Liver (tissue), 3 donors: ENCODE data around the gene BRME1.

Experiments used
- GABPA ChIP-seq, 2 donors: IDR thresholded peaks in 1 of 2; conservative IDR thresholded peaks in 1 of 2; 2 replicates each; pipeline ENCODE4 v1.6.1; 2016; ENCODE audit warnings: antibody characterized with exemption in 2 of 2, mild to moderate bottlenecking in 1 of 2, moderate library complexity in 1 of 2
- MAX ChIP-seq: IDR thresholded peaks from 2 replicates; pipeline ENCODE4 v1.6.1; 2016; ENCODE audit warnings: antibody characterized with exemption
- RXRA ChIP-seq, 2 donors: IDR thresholded peaks; 2 replicates each; pipeline ENCODE4 v1.6.1; 2017 to 2018; ENCODE audit warnings: antibody characterized with exemption in 2 of 2, mild to moderate bottlenecking in 1 of 2
- SP1 ChIP-seq: IDR thresholded peaks from 2 replicates; pipeline ENCODE4 v1.6.1; 2018; ENCODE audit warnings: antibody characterized with exemption, mild to moderate bottlenecking
- TF ChIP-seq, protein P1 (sequence below): fragments of 150-350 bp; IDR thresholded peaks from 2 replicates; pipeline ENCODE4 v1.5.1; 2017; ENCODE audit warnings: improper control_type of control experiment, low read depth, low read length; ENCODE audit not compliant: missing input control
- TF ChIP-seq, protein P2 (sequence below): IDR thresholded peaks from 2 replicates; pipeline ENCODE4 v1.6.1; 2016; ENCODE audit warnings: antibody characterized with exemption, mild to moderate bottlenecking
- TF ChIP-seq, protein P3 (sequence below): IDR thresholded peaks from 2 replicates; pipeline ENCODE4 v1.6.1; 2016; ENCODE audit warnings: antibody characterized with exemption
- donor health status: healthy.
- donor health status: healthy.

DNA sequence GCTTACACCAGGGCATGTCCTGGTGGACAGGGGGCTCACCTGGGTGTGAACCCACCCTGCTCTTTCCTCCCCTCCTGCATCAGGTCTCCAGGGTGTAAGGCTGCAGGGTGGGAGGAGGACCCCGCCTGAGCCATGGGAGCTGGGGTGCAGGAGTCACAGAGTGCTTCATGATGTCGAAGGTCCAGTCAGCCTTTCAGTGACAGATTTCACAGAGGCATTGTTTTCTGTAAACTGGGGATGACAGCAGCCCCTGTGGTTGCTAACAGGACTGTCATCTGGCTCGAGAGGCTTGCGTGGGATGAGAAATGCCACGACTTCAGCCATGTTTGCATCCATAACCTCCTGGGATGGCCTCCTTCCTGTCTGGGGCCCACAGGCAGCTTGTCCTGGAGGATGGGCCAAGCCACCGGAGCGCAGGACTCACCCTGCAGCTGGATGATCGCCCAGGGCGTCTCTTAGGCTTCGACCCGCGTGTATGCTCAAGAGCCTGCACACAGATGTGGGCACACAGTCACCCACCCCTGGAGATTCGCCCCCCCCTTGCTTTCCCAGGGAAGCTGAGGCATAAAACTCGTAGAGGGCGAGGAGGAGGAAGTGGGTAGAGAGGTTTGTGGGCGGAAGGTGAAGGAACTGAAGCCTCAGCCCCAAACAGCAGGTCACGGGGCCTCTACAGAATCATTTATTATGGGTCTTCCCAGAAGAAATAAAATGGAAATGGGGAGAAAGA lies 24.1 kb downstream of the BRME1 start:
- TF ChIP-seq, protein P1, sequence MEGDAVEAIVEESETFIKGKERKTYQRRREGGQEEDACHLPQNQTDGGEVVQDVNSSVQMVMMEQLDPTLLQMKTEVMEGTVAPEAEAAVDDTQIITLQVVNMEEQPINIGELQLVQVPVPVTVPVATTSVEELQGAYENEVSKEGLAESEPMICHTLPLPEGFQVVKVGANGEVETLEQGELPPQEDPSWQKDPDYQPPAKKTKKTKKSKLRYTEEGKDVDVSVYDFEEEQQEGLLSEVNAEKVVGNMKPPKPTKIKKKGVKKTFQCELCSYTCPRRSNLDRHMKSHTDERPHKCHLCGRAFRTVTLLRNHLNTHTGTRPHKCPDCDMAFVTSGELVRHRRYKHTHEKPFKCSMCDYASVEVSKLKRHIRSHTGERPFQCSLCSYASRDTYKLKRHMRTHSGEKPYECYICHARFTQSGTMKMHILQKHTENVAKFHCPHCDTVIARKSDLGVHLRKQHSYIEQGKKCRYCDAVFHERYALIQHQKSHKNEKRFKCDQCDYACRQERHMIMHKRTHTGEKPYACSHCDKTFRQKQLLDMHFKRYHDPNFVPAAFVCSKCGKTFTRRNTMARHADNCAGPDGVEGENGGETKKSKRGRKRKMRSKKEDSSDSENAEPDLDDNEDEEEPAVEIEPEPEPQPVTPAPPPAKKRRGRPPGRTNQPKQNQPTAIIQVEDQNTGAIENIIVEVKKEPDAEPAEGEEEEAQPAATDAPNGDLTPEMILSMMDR, result no peak
- TF ChIP-seq, protein P2, sequence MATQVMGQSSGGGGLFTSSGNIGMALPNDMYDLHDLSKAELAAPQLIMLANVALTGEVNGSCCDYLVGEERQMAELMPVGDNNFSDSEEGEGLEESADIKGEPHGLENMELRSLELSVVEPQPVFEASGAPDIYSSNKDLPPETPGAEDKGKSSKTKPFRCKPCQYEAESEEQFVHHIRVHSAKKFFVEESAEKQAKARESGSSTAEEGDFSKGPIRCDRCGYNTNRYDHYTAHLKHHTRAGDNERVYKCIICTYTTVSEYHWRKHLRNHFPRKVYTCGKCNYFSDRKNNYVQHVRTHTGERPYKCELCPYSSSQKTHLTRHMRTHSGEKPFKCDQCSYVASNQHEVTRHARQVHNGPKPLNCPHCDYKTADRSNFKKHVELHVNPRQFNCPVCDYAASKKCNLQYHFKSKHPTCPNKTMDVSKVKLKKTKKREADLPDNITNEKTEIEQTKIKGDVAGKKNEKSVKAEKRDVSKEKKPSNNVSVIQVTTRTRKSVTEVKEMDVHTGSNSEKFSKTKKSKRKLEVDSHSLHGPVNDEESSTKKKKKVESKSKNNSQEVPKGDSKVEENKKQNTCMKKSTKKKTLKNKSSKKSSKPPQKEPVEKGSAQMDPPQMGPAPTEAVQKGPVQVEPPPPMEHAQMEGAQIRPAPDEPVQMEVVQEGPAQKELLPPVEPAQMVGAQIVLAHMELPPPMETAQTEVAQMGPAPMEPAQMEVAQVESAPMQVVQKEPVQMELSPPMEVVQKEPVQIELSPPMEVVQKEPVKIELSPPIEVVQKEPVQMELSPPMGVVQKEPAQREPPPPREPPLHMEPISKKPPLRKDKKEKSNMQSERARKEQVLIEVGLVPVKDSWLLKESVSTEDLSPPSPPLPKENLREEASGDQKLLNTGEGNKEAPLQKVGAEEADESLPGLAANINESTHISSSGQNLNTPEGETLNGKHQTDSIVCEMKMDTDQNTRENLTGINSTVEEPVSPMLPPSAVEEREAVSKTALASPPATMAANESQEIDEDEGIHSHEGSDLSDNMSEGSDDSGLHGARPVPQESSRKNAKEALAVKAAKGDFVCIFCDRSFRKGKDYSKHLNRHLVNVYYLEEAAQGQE, result no peak
- TF ChIP-seq, protein P3, sequence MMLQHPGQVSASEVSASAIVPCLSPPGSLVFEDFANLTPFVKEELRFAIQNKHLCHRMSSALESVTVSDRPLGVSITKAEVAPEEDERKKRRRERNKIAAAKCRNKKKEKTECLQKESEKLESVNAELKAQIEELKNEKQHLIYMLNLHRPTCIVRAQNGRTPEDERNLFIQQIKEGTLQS, result no peak
- TF ChIP-seq RXRA (IDR thresholded peaks at IDR 0.05), result no peak
- TF ChIP-seq SP1, result no peak
- TF ChIP-seq MAX, result no peak
- no peak for TF ChIP-seq GABPA (IDR thresholded peaks at IDR 0.05 in 1 of 2, conservative IDR thresholded peaks at IDR 0.05 in 1 of 2)
